Amniotic epithelial cell (primary cell): ENCODE results near the gene SGO2.

Source experiments
- DNase-seq: peaks from one replicate; pipeline ENCODE4 v3.0.0-alpha.2; 2010; ENCODE audit warnings: low read depth

Gene SGO2

GRCh38 chr2:200624026-200624425 is 98.0 kb downstream of the SGO2 start:
- no peak for DNase-seq

DNA sequence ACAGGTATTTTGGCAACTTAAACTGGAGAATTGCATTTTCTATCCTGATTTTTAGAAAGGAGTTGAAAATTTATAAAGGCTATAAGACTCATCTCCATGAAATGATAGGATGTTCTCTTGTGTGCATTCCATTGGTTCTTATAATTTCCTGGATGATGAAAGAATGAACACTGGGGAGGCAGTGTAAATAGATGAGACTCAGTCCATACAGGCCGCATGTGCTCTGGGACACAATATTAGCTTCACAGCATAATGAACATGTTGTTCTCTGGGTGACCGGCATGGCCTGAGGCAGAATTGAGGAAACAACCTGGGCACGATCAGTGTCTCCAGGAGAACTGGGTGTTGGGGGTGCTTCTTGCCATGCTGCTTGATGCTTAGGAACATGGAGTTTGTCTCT is 98.7 kb downstream of the SGO2 start:
- DNase-seq = peak; percentile 77

- DNase-seq = peak; percentile 60
Observed at GRCh38 chr2:200625282-200625681, 99.3 kb downstream of the SGO2 start.

DNA sequence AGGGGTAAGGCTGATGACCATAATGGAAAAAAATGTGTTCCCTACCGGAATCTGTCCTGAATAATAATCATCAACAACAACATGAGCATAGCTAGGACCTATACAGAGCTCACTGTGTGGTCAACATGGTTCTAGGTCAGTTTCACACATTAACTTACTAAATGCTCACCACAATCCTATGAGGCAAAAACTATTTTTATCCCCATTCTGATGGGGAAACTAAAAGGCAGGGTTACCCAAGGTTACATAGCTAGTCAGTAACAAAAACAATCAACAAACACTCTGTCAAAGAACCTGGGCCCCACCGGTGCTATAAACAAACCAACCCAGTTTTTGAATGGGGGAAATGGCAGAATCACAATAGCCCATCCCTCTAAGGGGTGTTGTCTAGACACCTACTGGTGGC is 100.0 kb downstream of the SGO2 start:
- peak; percentile 78 for DNase-seq

DNA sequence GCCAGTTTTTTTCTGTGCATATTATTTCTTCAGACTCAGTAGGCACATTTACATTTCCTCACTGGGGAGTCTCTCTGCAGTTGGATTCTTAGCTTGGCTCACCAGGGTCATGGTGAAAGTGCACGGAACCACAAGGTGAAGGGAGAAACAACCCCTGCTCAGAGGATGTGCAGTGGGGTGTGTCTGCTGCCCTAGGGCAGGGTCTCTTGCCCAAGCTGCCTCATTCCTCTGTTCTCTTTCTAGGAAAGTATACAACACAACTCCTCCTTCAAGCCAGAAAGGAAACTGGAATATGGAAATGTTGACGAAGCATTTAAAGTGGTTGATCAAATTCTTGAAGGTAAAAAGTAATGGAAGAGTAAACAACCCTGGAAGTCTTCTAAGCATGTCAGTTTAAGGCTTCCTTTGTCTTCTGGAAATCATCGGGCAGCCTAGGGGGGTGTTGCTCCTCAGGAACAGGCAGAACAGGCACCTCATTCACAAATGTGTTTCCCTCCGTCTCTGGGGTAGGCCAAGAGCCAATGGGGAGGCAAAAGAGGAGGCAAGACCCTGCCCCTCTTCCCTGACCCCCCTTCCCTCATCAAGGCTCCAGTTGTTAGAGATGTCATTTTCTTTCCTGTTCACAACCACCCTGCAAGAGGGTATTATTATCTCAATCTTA is 101.2 kb downstream of the SGO2 start:
- no peak for DNase-seq

DNA sequence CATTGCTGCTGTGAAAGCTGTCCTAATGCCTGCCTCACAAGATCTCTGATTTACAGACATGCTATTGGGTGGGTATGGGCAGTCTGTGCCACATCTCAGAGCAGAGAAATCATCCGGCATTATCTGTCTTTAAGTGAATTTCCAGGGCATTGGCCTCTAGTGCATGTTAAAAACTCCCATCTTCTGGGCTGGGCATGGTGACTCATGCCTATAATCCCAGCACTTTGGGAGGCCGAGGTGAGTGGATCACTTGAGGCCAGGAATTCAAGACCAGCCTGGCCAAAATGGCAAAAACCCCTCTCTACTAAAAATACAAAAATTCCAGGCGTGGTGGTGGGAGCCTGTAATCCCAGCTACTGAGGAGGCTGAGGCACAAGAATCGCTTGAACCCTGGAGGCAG is 102.5 kb downstream of the SGO2 start:
- DNase-seq = peak; percentile 41

- no peak for DNase-seq
Observed at GRCh38 chr2:200631287-200631686, 105.3 kb downstream of the SGO2 start.
